AG04449 (cell line): ENCODE results near the gene KCNE4.

Experiments used
- CTCF ChIA-PET: fragments of 350-600 bp; formaldehyde crosslinking; extraction: SDS; loops from one replicate; lab custom pipeline; 2021; ENCODE audit warnings: antibody characterized with exemption; lab: Yijun Ruan, JAX
- POLR2A ChIA-PET: fragments of 400-600, 350-600 bp; formaldehyde crosslinking; extraction: SDS; loops from one replicate; lab custom pipeline; 2020; ENCODE audit warnings: antibody characterized with exemption, inconsistent platforms; lab: Yijun Ruan, JAX
- DNase-seq: peaks from one replicate; pipeline ENCODE4 v3.0.0-alpha.2; 2010; ENCODE audit warnings: low read depth, low spot score
- H3K4me3 ChIP-seq: 2 replicates; pipeline ENCODE4 v1.5.1; 2011; ENCODE audit warnings: low read depth, mild to moderate bottlenecking, control low read depth, low read length
- CTCF ChIP-seq: IDR thresholded peaks from one replicate; pipeline ENCODE4 v1.5.1; 2011; ENCODE audit warnings: mild to moderate bottlenecking, moderate library complexity, low read length, control low read depth, inconsistent platforms; ENCODE audit not compliant: insufficient read depth; ENCODE audit errors: missing control alignments

Gene KCNE4

GRCh38 chr2:223065107-223065506, 13.1 kb downstream of the KCNE4 start:
- CTCF ChIA-PET, result no interaction called here

GRCh38 chr2:223066721-223067120, 14.7 kb downstream of the KCNE4 start:
- POLR2A ChIA-PET, result interaction anchor here (0.7 to 1.5 kb wide), 2 partner anchors 12 to 13 kb away, joined by 3 read pairs; no protein-coding TSS in a partner anchor
- CTCF ChIA-PET, result interaction anchor here (0.7 to 2.0 kb wide), 2 partner anchors 9 kb away, joined by 3 to 9 read pairs; no protein-coding TSS in a partner anchor

More at GRCh38 chr2:223065107-223065506, 13.1 kb downstream of the KCNE4 start:
- DNase-seq, result no peak
- TF ChIP-seq CTCF, result no peak
- POLR2A ChIA-PET, result no interaction called here
- no peak overlapping the region for H3K4me3 ChIP-seq

GRCh38 chr2:223068071-223068470, 16.1 kb downstream of the KCNE4 start:
- no peak overlapping the region for H3K4me3 ChIP-seq
- POLR2A ChIA-PET, result interaction anchor here (1.5 kb wide), 1 partner anchor 14 kb away, joined by 3 read pairs; no protein-coding TSS in a partner anchor
- CTCF ChIA-PET, result interaction anchor here (1.2 to 2.0 kb wide), 3 partner anchors 8 to 87 kb away, joined by 3 to 9 read pairs (median 4); no protein-coding TSS in a partner anchor
- no peak for DNase-seq
- no peak for TF ChIP-seq CTCF

More at GRCh38 chr2:223066721-223067120, 14.7 kb downstream of the KCNE4 start:
- no peak for TF ChIP-seq CTCF
- no peak for DNase-seq
- no peak overlapping the region for H3K4me3 ChIP-seq

GRCh38 chr2:223069465-223069864, 17.5 kb downstream of the KCNE4 start:
- DNase-seq, result no peak
- ChIA-PET POLR2A (no interaction called here), CTCF (no interaction called here)
- H3K4me3 ChIP-seq, result no peak overlapping the region
- no peak for TF ChIP-seq CTCF

GRCh38 chr2:223069988-223070387, 18.0 kb downstream of the KCNE4 start:
- CTCF ChIA-PET, result no interaction called here
- DNase-seq, result no peak
- no peak for TF ChIP-seq CTCF
- no peak overlapping the region for H3K4me3 ChIP-seq
- POLR2A ChIA-PET, result no interaction called here

- DNase-seq, result no peak
- TF ChIP-seq CTCF, result no peak
- ChIA-PET POLR2A (no interaction called here), CTCF (no interaction called here)
- no peak overlapping the region for H3K4me3 ChIP-seq
Observed at GRCh38 chr2:223071139-223071538, 19.1 kb downstream of the KCNE4 start.
